A673 (cell line): ENCODE results near the gene VAMP2. TPM values are rescaled to one million over a fixed set of nuclear protein-coding genes. Genes with fewer than 3 reads are reported as not detected.

Experiments
- BruUV-seq: library from RNA; stranded (reverse); fragments of 400-500 nt; replicated peaks from 2 replicates; lab custom pipeline; 2021; lab: Mats Ljungman, UMichigan
- CTCF ChIA-PET: fragments of 300-600 bp; sonication (Branson Sonifier 250); formaldehyde crosslinking; loops from one replicate; lab custom pipeline; 2022; ENCODE audit warnings: antibody characterized with exemption; lab: Charles Lee
- POLR2A ChIA-PET: fragments of 300-600 bp; sonication (Branson Sonifier 250); formaldehyde crosslinking; loops from one replicate; lab custom pipeline; 2022; ENCODE audit warnings: antibody characterized with exemption; ENCODE audit not compliant: low non-redundant PET; lab: Charles Lee
- DNase-seq: peaks from one replicate; pipeline ENCODE4 v3.0.0-alpha.2; 2015; ENCODE audit warnings: low spot score
- H3K27ac ChIP-seq: fragments of 200-600 bp; sonication (generic); 2 replicates; pipeline ENCODE4 v1.5.1; 2016; ENCODE audit warnings: mixed run types, low read depth, mild to moderate bottlenecking, mixed read lengths, antibody characterized with exemption, low read length; ENCODE audit not compliant: poor library complexity, severe bottlenecking
- H3K27me3 ChIP-seq: fragments of 200-600 bp; sonication (generic); replicated peaks from 2 replicates; pipeline ENCODE4 v1.6.1; 2017; ENCODE audit warnings: mixed run types, low read depth, mild to moderate bottlenecking, mixed read lengths, antibody characterized with exemption, low read length; ENCODE audit not compliant: insufficient read depth, poor library complexity
- H3K36me3 ChIP-seq: fragments of 200-600 bp; sonication (generic); 2 replicates; pipeline ENCODE4 v1.6.1; 2016; ENCODE audit warnings: mixed run types, mild to moderate bottlenecking, mixed read lengths, antibody characterized with exemption, low read length; ENCODE audit not compliant: insufficient read depth, poor library complexity, severe bottlenecking
- H3K4me1 ChIP-seq: fragments of 200-600 bp; sonication (generic); 2 replicates; pipeline ENCODE4 v1.6.1; 2017; ENCODE audit warnings: mixed run types, mild to moderate bottlenecking, mixed read lengths, antibody characterized with exemption, low read length; ENCODE audit not compliant: insufficient read depth, poor library complexity, severe bottlenecking
- H3K4me3 ChIP-seq: fragments of 200-600 bp; sonication (generic); 2 replicates; pipeline ENCODE4 v1.5.1; 2016; ENCODE audit warnings: low read depth, mixed run types, mild to moderate bottlenecking, mixed read lengths, low read length; ENCODE audit not compliant: poor library complexity, severe bottlenecking
- H3K9me3 ChIP-seq: fragments of 200-600 bp; sonication (generic); 2 replicates; pipeline ENCODE4 v1.6.1; 2016; ENCODE audit warnings: mixed run types, low read depth, mild to moderate bottlenecking, mixed read lengths, antibody characterized with exemption, low read length; ENCODE audit not compliant: poor library complexity, severe bottlenecking
- CTCF ChIP-seq: fragments of 300-800, 200-600 bp; sonication (generic); conservative IDR thresholded peaks from 2 replicates; pipeline ENCODE4 v1.5.1; 2017; ENCODE audit warnings: low read depth, mild to moderate bottlenecking, antibody characterized with exemption, low read length, moderate library complexity, mixed read lengths
- EZH2 ChIP-seq: fragments of 200-600 bp; sonication (generic); IDR thresholded peaks from 2 replicates; pipeline ENCODE4 v1.6.1; 2017; ENCODE audit warnings: borderline replicate concordance, low read depth, mild to moderate bottlenecking, mixed read lengths, antibody characterized with exemption, low read length; ENCODE audit not compliant: poor library complexity, severe bottlenecking
- intact Hi-C: fragments of 100-400 bp; cut with micrococcal nuclease; formaldehyde crosslinking; loops from one replicate; pipeline ENCODE4 v1.10.0; 2022; ENCODE audit not compliant: unreplicated experiment
- total RNA-seq: library from RNA; stranded (reverse); gene quantifications from 2 replicates; pipeline ENCODE4 v1.2.3, GENCODE V29; 2021

Gene VAMP2
- total RNA-seq, 1 experiment from 2014 or later = 41.3 TPM

- intact Hi-C loops = no loop called here
Measured at GRCh38 chr17:8143581-8144400, 19.0 kb downstream of the VAMP2 start.

GRCh38 chr17:8142887-8143580 is 19.7 kb downstream of the VAMP2 start:
- intact Hi-C loops = no loop called here
- no peak for TF ChIP-seq CTCF
- no peak for TF ChIP-seq EZH2
- no peaks in the 10 kb centered on the region for H3K9me3 ChIP-seq
- H3K27ac ChIP-seq = no peak overlapping the region
- peaks cover 63% of the 10 kb centered on the region for H3K36me3 ChIP-seq
- ChIA-PET POLR2A (no interaction called here), CTCF (no interaction called here)
- no peaks in the 10 kb centered on the region for H3K4me1 ChIP-seq
- DNase-seq = no peak
- no peaks in the 10 kb centered on the region for H3K27me3 ChIP-seq
- BruUV-seq = no TSS peak
- no peak overlapping the region for H3K4me3 ChIP-seq

More at GRCh38 chr17:8143581-8144400, 19.0 kb downstream of the VAMP2 start:
- Histone ChIP-seq H3K9me3 (no peaks in the 10 kb centered on the region), H3K27ac (no peak overlapping the region), H3K36me3 (peaks cover 70% of the 10 kb centered on the region), H3K4me1 (no peaks in the 10 kb centered on the region), H3K4me3 (no peak overlapping the region), H3K27me3 (no peaks in the 10 kb centered on the region)
- POLR2A ChIA-PET = no interaction called here
- TF ChIP-seq CTCF (no peak), EZH2 (no peak)
- BruUV-seq = no TSS peak
- DNase-seq = no peak
- CTCF ChIA-PET = no interaction called here

- Histone ChIP-seq H3K27me3 (no peaks in the 10 kb centered on the region), H3K4me1 (no peaks in the 10 kb centered on the region), H3K9me3 (no peaks in the 10 kb centered on the region), H3K4me3 (no peak overlapping the region), H3K27ac (no peak overlapping the region), H3K36me3 (peaks cover 57% of the 10 kb centered on the region)
- TF ChIP-seq CTCF = no peak
- no peak for TF ChIP-seq EZH2
- no TSS peak for BruUV-seq
- ChIA-PET POLR2A (no interaction called here), CTCF (no interaction called here)
- DNase-seq = no peak
- intact Hi-C loops = no loop called here
Measured at GRCh38 chr17:8142158-8142886, 20.4 kb downstream of the VAMP2 start.
